ENCODE results near the gene GLA.

Gene GLA

DNA sequence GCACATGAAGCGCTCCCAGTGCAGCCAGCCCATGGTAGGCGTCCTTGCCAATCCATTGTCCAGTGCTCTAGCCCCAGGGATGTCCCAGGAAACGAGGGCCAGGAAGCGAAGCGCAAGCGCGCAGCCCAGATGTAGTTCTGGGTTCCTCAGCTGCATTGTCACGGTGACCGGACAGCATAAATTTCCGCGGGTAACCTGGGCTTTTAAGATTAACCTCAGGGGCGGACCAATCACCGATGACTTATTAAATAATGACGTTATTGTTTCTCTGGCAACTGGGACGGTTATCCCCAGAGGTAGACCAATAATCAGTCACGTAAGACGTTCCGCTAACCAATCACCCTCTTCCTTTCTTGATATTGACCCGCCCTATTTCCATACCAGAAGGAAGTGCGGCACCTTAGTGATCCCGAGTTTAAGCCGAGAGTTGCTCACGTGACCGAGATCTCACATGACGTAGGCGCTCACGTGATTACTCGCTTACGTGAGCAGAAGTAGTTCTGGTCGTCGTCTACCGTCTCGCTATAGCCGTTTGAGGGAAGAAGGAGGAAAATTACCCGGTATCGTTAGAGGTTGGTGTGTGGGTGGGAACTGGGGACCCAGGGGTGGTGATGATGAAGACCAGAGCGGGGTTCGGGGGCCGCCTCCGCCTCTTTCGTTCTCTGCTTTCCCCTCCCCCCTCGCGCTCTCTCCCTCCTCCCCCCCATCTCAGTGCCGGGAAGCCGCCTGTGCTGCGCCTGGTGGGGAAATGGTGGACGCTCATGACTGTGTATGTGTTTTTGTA lies at the start of gene GLA, which contains the start of gene HNRNPH2:
Gene GLA (minus strand): TSS at position 178 of the 784 bp plus-strand sequence. CDS start 22 bp downstream, at position 156.
Gene HNRNPH2 (plus strand): TSS at position 475 of the 784 bp plus-strand sequence. CDS start 3,767 bp downstream, outside the sequence.
- H3K4me3 ChIP-seq (ENCODE audit: low read depth, low read length): peak within 1 kb of the TSS; percentile 80
- peaks cover 2% of the 10 kb centered on the region for H3K36me3 ChIP-seq (ENCODE audit: control insufficient read depth, insufficient read depth, low read length)
- no peaks in the 10 kb centered on the region for H3K9me3 ChIP-seq (ENCODE audit: control insufficient read depth, insufficient read depth, low read length)
- peak within 1 kb of the TSS; percentile 79 for H3K9ac ChIP-seq (ENCODE audit: low read depth, low read length)
- no peaks in the 10 kb centered on the region for H3K27me3 ChIP-seq (ENCODE audit: control insufficient read depth, insufficient read depth, low read length)
- no peaks in the 10 kb centered on the region for H3K4me1 ChIP-seq (ENCODE audit: control insufficient read depth, insufficient read depth, low read length)

GRCh38 chrX:101452056-101452455 lies 44.3 kb upstream of the GLA start:
- H3K9me3 ChIP-seq (ENCODE audit: control insufficient read depth, insufficient read depth, low read length): no peaks in the 10 kb centered on the region
- H3K27me3 ChIP-seq (ENCODE audit: control insufficient read depth, insufficient read depth, low read length): no peaks in the 10 kb centered on the region
- no peak overlapping the region for H3K4me3 ChIP-seq (ENCODE audit: low read depth, low read length)

GRCh38 chrX:101450961-101451360 lies 43.2 kb upstream of the GLA start:
- Histone ChIP-seq H3K4me1 (ENCODE audit: control insufficient read depth, insufficient read depth, low read length) (no peaks in the 10 kb centered on the region), H3K9me3 (ENCODE audit: control insufficient read depth, insufficient read depth, low read length) (no peaks in the 10 kb centered on the region), H3K4me3 (ENCODE audit: low read depth, low read length) (no peak overlapping the region), H3K9ac (ENCODE audit: low read depth, low read length) (no peak overlapping the region), H3K36me3 (ENCODE audit: control insufficient read depth, insufficient read depth, low read length) (no peaks in the 10 kb centered on the region), H3K27me3 (ENCODE audit: control insufficient read depth, insufficient read depth, low read length) (no peaks in the 10 kb centered on the region)

More at GRCh38 chrX:101452056-101452455, 44.3 kb upstream of the GLA start:
- H3K36me3 ChIP-seq (ENCODE audit: control insufficient read depth, insufficient read depth, low read length): no peaks in the 10 kb centered on the region
- no peaks in the 10 kb centered on the region for H3K4me1 ChIP-seq (ENCODE audit: control insufficient read depth, insufficient read depth, low read length)
- H3K9ac ChIP-seq (ENCODE audit: low read depth, low read length): no peak overlapping the region

GRCh38 chrX:101450085-101450484 lies 42.4 kb upstream of the GLA start:
- H3K27me3 ChIP-seq (ENCODE audit: control insufficient read depth, insufficient read depth, low read length): no peaks in the 10 kb centered on the region
- H3K4me3 ChIP-seq (ENCODE audit: low read depth, low read length): no peak overlapping the region
- H3K9ac ChIP-seq (ENCODE audit: low read depth, low read length): no peak overlapping the region
- no peaks in the 10 kb centered on the region for H3K9me3 ChIP-seq (ENCODE audit: control insufficient read depth, insufficient read depth, low read length)
- no peaks in the 10 kb centered on the region for H3K4me1 ChIP-seq (ENCODE audit: control insufficient read depth, insufficient read depth, low read length)
- no peaks in the 10 kb centered on the region for H3K36me3 ChIP-seq (ENCODE audit: control insufficient read depth, insufficient read depth, low read length)

GRCh38 chrX:101449279-101449678 lies 41.6 kb upstream of the GLA start:
- Histone ChIP-seq H3K4me1 (ENCODE audit: control insufficient read depth, insufficient read depth, low read length) (no peaks in the 10 kb centered on the region), H3K9ac (ENCODE audit: low read depth, low read length) (no peak overlapping the region), H3K27me3 (ENCODE audit: control insufficient read depth, insufficient read depth, low read length) (no peaks in the 10 kb centered on the region), H3K4me3 (ENCODE audit: low read depth, low read length) (no peak overlapping the region), H3K9me3 (ENCODE audit: control insufficient read depth, insufficient read depth, low read length) (no peaks in the 10 kb centered on the region), H3K36me3 (ENCODE audit: control insufficient read depth, insufficient read depth, low read length) (no peaks in the 10 kb centered on the region)

DNA sequence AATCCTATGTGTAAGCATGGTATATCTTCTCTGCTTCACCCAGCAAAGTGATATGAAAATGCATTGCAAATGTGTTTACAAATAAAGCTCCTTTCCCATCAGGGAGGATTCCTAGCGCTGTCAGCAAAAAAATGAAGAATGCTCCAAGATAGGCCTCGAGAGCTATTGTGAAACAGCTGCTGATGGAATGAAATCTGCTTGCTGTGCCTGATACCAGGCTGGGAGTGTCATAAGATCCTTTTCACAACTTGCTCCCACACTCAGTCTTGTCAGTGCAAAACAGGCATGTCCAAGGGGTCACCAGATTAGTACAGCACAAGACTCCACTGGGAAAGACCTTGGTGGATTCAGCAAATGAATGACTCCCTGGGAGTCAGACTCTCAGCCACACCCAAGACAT lies 34.4 kb upstream of the GLA start:
- Histone ChIP-seq H3K4me1 (ENCODE audit: control insufficient read depth, insufficient read depth, low read length) (no peaks in the 10 kb centered on the region), H3K9me3 (ENCODE audit: control insufficient read depth, insufficient read depth, low read length) (peaks cover 9% of the 10 kb centered on the region), H3K36me3 (ENCODE audit: control insufficient read depth, insufficient read depth, low read length) (peaks cover 10% of the 10 kb centered on the region), H3K9ac (ENCODE audit: low read depth, low read length) (no peak overlapping the region), H3K4me3 (ENCODE audit: low read depth, low read length) (no peak overlapping the region), H3K27me3 (ENCODE audit: control insufficient read depth, insufficient read depth, low read length) (no peaks in the 10 kb centered on the region)

DNA sequence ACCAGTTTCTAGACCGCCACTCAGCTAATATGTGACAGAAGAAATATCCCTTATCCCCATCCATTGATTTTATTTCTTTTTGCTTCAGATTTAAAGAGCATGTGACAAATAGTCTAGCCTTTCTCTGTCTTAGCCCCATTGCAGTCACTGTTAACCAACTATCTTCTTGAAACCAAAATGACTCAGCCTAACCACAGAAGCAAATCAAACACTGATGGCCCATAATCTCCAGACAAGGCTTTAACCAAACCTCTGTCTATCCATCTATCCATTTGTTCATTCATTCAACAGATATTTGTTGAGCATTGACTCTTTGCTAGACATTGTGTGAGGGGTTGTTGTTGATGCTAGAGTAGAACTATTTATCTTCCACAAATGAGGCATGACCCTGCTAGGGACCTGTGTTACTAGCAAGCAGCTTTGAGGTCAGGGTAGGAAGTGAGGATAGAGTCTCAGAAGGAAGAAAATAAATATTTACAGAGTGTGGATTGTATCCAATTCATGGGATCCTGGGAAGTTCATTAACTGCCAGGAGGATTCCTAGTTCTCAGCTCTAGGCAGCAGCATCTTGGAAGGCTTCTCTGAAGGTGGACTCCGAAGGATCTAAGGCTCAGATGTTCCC lies 22.8 kb upstream of the GLA start:
- Histone ChIP-seq H3K9ac (ENCODE audit: low read depth, low read length) (no peak overlapping the region), H3K4me3 (ENCODE audit: low read depth, low read length) (no peak overlapping the region), H3K9me3 (ENCODE audit: control insufficient read depth, insufficient read depth, low read length) (peaks cover 7% of the 10 kb centered on the region), H3K4me1 (ENCODE audit: control insufficient read depth, insufficient read depth, low read length) (no peaks in the 10 kb centered on the region), H3K27me3 (ENCODE audit: control insufficient read depth, insufficient read depth, low read length) (no peaks in the 10 kb centered on the region), H3K36me3 (ENCODE audit: control insufficient read depth, insufficient read depth, low read length) (peaks cover 2% of the 10 kb centered on the region)

GRCh38 chrX:101429934-101430333 lies 22.2 kb upstream of the GLA start:
- Histone ChIP-seq H3K9me3 (ENCODE audit: control insufficient read depth, insufficient read depth, low read length) (peaks cover 7% of the 10 kb centered on the region), H3K36me3 (ENCODE audit: control insufficient read depth, insufficient read depth, low read length) (peaks cover 2% of the 10 kb centered on the region), H3K4me1 (ENCODE audit: control insufficient read depth, insufficient read depth, low read length) (no peaks in the 10 kb centered on the region), H3K27me3 (ENCODE audit: control insufficient read depth, insufficient read depth, low read length) (no peaks in the 10 kb centered on the region), H3K4me3 (ENCODE audit: low read depth, low read length) (no peak overlapping the region), H3K9ac (ENCODE audit: low read depth, low read length) (no peak overlapping the region)

GRCh38 chrX:101427954-101428353 lies 20.2 kb upstream of the GLA start:
- peaks cover 7% of the 10 kb centered on the region for H3K9me3 ChIP-seq (ENCODE audit: control insufficient read depth, insufficient read depth, low read length)

DNA sequence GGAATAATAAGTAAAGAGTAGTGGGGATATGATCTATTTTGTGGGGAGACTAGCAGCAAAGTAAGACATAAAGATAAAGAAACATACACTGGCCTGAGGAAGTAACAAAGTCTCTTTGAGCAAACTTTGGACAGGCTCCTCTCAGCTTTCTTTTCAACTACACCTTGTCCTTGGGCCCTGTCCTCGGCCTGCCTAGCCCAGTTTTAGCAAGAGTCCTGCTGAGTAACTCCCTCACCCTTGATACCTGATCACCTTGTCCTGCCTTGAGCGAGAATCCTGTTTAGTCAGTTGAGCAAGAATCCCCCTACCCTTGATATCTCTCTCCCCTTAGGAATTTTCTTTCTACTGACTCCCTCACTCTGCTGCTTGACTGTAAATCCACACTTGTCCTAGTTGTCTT lies 11.8 kb upstream of the GLA start:
- Histone ChIP-seq H3K9ac (ENCODE audit: low read depth, low read length) (no peak overlapping the region), H3K27me3 (ENCODE audit: control insufficient read depth, insufficient read depth, low read length) (no peaks in the 10 kb centered on the region), H3K9me3 (ENCODE audit: control insufficient read depth, insufficient read depth, low read length) (no peaks in the 10 kb centered on the region), H3K36me3 (ENCODE audit: control insufficient read depth, insufficient read depth, low read length) (no peaks in the 10 kb centered on the region), H3K4me3 (ENCODE audit: low read depth, low read length) (no peak overlapping the region), H3K4me1 (ENCODE audit: control insufficient read depth, insufficient read depth, low read length) (peaks cover 3% of the 10 kb centered on the region)

More at GRCh38 chrX:101427954-101428353, 20.2 kb upstream of the GLA start:
- H3K4me3 ChIP-seq (ENCODE audit: low read depth, low read length): no peak overlapping the region
- H3K36me3 ChIP-seq (ENCODE audit: control insufficient read depth, insufficient read depth, low read length): peaks cover 2% of the 10 kb centered on the region
- no peak overlapping the region for H3K9ac ChIP-seq (ENCODE audit: low read depth, low read length)
- H3K27me3 ChIP-seq (ENCODE audit: control insufficient read depth, insufficient read depth, low read length): no peaks in the 10 kb centered on the region
- no peaks in the 10 kb centered on the region for H3K4me1 ChIP-seq (ENCODE audit: control insufficient read depth, insufficient read depth, low read length)

DNA sequence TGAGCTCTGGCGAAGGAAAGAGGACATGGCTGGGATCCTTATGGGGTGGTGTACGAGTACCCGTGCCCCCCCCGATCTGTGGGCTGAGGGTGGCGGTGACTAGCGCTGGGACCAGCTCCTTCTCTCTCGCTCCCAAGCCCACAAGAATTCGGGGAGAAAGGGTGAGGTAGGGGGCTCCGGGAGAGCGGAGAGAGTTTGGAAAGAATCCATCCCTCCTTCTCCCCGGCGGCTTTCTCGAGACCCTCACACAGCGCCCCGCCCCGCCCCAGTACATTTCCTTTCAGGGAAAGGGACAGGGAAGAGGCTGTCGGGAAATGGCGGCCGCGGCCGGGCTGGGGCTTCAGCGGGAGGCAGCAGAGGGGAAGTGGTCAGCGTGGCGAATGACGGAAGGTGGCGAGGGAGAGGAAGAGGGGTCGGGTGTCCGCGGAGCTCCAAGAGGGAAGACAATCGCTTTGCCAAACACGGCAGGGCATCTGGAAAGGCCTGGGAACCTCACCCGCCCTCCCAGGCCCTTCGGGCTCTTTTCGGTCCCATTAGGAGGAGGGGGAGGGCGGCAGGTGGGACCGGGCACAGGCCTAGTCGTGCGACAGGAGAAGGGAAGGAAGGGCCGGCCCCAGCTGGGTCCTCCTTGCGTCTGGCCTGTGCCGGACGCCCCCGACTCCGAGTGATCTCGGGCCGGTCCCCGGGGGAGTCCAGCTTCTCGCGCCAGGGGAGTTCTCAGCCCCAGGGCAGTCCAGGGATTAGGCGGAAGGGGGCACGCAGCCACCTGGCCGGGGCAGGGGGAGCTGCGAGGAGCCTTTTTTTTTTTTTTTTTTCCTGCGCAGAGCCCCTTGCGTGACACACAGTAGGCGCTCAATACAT lies 10.5 kb upstream of the GLA start:
- Histone ChIP-seq H3K9ac (ENCODE audit: low read depth, low read length) (peak overlapping the region; percentile 88), H3K4me1 (ENCODE audit: control insufficient read depth, insufficient read depth, low read length) (peaks cover 3% of the 10 kb centered on the region), H3K27me3 (ENCODE audit: control insufficient read depth, insufficient read depth, low read length) (no peaks in the 10 kb centered on the region), H3K36me3 (ENCODE audit: control insufficient read depth, insufficient read depth, low read length) (no peaks in the 10 kb centered on the region), H3K9me3 (ENCODE audit: control insufficient read depth, insufficient read depth, low read length) (no peaks in the 10 kb centered on the region), H3K4me3 (ENCODE audit: low read depth, low read length) (peak overlapping the region; percentile 60)
